ENCODE results near the gene MYH14. TPM values are rescaled to one million over a fixed set of nuclear protein-coding genes. Genes with fewer than 3 reads are reported as not detected.
"Not testable (repeated sequence)": the region's sequence is repeated elsewhere in the genome, so short reads cannot be mapped to it uniquely, and the experiment has no call there.

Gene MYH14
- total RNA-seq, 2 experiments from 2014 or later: not detected

DNA sequence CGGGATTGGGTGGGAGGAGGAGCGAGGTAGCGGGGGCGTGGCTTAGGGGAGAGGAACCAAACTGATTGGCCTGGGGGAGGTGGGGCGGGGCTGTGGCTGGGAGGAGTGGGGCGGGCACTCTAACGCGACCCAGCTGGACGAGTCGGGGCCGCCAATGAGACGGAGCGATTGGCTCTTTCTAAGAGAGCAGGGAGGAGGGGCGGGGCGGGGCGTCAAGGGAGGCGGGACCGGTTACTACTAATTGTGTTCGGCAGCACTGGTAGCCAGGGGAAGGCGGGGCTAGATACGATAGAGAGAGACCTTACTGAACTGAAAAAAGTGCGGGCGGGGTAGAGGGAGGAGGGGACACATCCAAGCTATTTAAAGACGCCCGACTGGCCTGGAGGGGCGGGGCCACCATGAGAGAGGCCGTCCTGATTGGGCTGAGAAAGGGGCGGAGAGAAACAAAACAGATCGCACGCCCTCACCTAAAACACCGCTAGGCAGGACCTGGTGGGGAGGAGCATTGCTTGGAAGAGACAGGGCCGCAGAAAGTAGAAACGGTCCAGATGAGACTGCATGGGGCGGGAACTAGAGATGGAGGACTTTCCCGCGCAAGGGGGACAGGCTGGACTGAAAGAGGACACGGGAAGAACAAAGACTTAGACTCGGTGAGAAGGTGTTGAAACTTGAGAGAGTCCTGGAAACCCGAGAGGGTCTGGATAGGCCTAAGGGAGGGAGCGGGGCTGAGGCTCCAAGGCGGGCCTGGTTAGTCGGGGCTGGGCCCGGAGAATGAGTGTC lies 125.9 kb downstream of the MYH14 start, which contains the start of gene KCNC3:
KCNC3 (minus strand) TSS at position 232 of the 780 bp plus-strand sequence. CDS start 295 bp downstream, outside the sequence.
- DNase-seq (peak; percentile 89), ATAC-seq (ENCODE audit: low read depth) (peak; percentile 51)
- peak within 1 kb of the TSS; percentile 81 for H3K27ac Mint-ChIP-seq
- POLR2A ChIA-PET: interaction anchor here (0.6 to 1.0 kb wide), 2 partner anchors 28 to 182 kb away, joined by 3 read pairs; partner anchors contain the start of gene JOSD2
- H3K27me3 Mint-ChIP-seq: peaks cover 52% of the 10 kb centered on the region
- peaks cover 7% of the 10 kb centered on the region for H3K36me3 Mint-ChIP-seq
- H3K4me1 Mint-ChIP-seq: peaks cover 49% of the 10 kb centered on the region
- H3K9me3 Mint-ChIP-seq: no peaks in the 10 kb centered on the region
- peak within 1 kb of the TSS; percentile 81 for H3K4me3 Mint-ChIP-seq

DNA sequence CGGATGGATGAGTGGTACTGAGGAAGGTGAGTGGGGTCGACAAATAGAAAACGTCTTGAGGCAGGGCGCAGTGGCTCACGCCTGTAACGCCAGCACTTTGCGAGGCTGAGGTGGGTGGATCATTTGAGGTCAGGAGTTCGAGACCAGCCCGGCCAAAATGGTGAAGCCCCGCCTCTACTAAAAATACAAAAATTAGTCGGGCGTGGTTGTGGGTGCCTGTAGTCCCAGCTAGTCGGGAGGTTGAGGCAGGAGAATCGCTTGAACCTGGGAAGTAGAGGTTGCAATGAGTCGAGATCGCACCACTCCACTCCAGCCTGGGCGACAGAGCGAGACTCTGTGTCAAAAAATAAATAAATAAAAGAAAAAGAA lies 126.5 kb downstream of the MYH14 start:
- Mint-ChIP-seq H3K27ac (peak overlapping the region; percentile 81), H3K4me1 (peaks cover 48% of the 10 kb centered on the region), H3K27me3 (peaks cover 50% of the 10 kb centered on the region), H3K4me3 (peak overlapping the region; percentile 81)
- ATAC-seq (ENCODE audit: low read depth); H3K9me3 Mint-ChIP-seq; POLR2A ChIA-PET; H3K36me3 Mint-ChIP-seq; DNase-seq: not testable (repeated sequence)

DNA sequence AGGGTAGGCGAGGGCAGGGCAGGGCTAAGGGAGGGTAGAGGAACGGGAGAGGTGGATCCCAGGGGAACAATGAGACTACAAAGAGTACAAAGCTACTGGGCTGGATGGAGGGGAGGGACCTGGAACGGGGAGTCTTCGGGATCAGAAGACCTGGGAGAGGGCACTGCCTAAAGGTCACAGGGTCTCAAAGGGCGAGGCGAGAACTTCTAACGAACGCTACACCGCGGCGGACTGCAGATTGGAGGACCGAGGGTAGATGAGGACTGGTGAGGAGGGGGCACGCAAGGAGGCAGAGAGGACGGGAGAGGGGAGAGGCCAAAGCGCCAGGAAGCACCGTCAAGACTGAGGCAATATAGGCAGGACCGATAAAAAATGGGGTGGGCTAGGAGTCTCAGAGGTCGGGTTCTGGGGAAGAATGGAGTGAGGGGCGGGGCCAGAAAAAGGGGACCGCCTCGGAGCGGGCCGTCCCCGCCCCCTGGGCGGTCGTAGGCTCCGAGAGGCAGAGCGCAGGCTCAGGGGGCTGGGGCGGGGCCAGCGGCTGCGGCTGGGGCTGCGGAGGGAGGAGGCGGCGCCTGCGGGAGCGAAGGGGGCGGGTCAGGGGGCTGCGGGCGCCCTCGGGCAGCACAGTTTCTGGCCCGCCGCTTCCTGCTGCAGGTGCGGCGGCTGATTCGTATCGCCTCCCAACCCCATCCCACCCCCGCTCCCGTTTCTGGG lies 127.1 kb downstream of the MYH14 start:
- Mint-ChIP-seq H3K9me3 (no peaks in the 10 kb centered on the region), H3K4me1 (peaks cover 50% of the 10 kb centered on the region), H3K27me3 (peaks cover 50% of the 10 kb centered on the region), H3K4me3 (peak overlapping the region; percentile 81), H3K27ac (peak overlapping the region; percentile 81), H3K36me3 (peaks cover 7% of the 10 kb centered on the region)
- POLR2A ChIA-PET: no interaction called here
- peak; percentile 37 for ATAC-seq (ENCODE audit: low read depth)
- peak; percentile 92 for DNase-seq

GRCh38 chr19:50331221-50331993 lies 128.0 kb downstream of the MYH14 start:
- ATAC-seq (ENCODE audit: low read depth) (no peak), DNase-seq (no peak)
- peaks cover 7% of the 10 kb centered on the region for H3K36me3 Mint-ChIP-seq
- no peaks in the 10 kb centered on the region for H3K9me3 Mint-ChIP-seq
- POLR2A ChIA-PET: interaction anchor here (0.6 kb wide), 2 partner anchors 384 to 569 kb away, joined by 3 read pairs; no protein-coding TSS in a partner anchor
- peak overlapping the region; percentile 90 for H3K27ac Mint-ChIP-seq
- H3K27me3 Mint-ChIP-seq: peaks cover 44% of the 10 kb centered on the region
- peak overlapping the region; percentile 80 for H3K4me3 Mint-ChIP-seq
- H3K4me1 Mint-ChIP-seq: peaks cover 45% of the 10 kb centered on the region

GRCh38 chr19:50331994-50332243 lies 128.5 kb downstream of the MYH14 start:
- Mint-ChIP-seq H3K27me3 (peaks cover 39% of the 10 kb centered on the region), H3K4me1 (peaks cover 45% of the 10 kb centered on the region), H3K27ac (peak overlapping the region; percentile 90), H3K4me3 (peak overlapping the region; percentile 80), H3K36me3 (peaks cover 7% of the 10 kb centered on the region), H3K9me3 (no peaks in the 10 kb centered on the region)
- POLR2A ChIA-PET: interaction anchor here (0.6 to 1.2 kb wide), 2 partner anchors 44 to 569 kb away, joined by 3 to 4 read pairs; partner anchors contain the start of gene NR1H2
- ATAC-seq (ENCODE audit: low read depth) (no peak), DNase-seq (no peak)

- Mint-ChIP-seq H3K4me3 (peak overlapping the region; percentile 80), H3K27ac (peak overlapping the region; percentile 91), H3K4me1 (peaks cover 41% of the 10 kb centered on the region), H3K36me3 (peaks cover 7% of the 10 kb centered on the region), H3K27me3 (peaks cover 34% of the 10 kb centered on the region), H3K9me3 (no peaks in the 10 kb centered on the region)
- POLR2A ChIA-PET: interaction anchor here (1.2 to 1.5 kb wide), 2 partner anchors 11 to 44 kb away, joined by 4 to 9 read pairs; partner anchors contain the start of gene NR1H2
- ATAC-seq (ENCODE audit: low read depth) (no peak), DNase-seq (no peak)
Observed at GRCh38 chr19:50332244-50333038, 129.0 kb downstream of the MYH14 start.

DNA sequence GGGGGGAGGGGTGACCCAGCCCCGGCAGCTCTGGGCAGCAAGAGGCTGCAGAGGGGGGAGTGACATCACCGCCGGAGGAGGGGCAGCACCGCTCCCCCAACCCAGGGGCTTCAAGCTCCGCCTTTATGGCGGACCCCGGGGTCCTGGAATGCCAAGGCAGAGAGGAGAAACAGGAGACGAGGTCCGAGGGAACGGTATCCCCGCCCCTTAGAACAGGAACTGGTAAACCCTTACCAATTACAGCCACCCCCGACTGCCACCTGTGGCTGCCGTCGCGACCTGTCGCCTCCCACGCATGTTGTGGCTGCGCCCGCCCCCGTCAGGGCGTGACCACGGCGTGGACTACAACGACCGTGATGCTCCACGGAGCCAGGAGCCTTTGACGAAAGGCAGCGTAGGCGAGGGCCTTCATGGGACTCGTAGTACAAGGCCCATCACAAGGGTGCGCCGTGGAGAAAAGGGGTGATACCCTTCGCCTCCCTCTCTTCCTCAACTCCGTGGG lies 129.9 kb downstream of the MYH14 start:
- Mint-ChIP-seq H3K4me3 (peak overlapping the region; percentile 80), H3K36me3 (peaks cover 7% of the 10 kb centered on the region), H3K9me3 (no peaks in the 10 kb centered on the region), H3K27ac (peak overlapping the region; percentile 91), H3K27me3 (peaks cover 29% of the 10 kb centered on the region), H3K4me1 (peaks cover 37% of the 10 kb centered on the region)
- DNase-seq: peak; percentile 88
- peak; percentile 72 for ATAC-seq (ENCODE audit: low read depth)
- POLR2A ChIA-PET: interaction anchor here (0.6 to 1.5 kb wide), 5 partner anchors 10 to 178 kb away, joined by 3 to 12 read pairs (median 4); partner anchors contain the start of genes JOSD2 and NR1H2

DNA sequence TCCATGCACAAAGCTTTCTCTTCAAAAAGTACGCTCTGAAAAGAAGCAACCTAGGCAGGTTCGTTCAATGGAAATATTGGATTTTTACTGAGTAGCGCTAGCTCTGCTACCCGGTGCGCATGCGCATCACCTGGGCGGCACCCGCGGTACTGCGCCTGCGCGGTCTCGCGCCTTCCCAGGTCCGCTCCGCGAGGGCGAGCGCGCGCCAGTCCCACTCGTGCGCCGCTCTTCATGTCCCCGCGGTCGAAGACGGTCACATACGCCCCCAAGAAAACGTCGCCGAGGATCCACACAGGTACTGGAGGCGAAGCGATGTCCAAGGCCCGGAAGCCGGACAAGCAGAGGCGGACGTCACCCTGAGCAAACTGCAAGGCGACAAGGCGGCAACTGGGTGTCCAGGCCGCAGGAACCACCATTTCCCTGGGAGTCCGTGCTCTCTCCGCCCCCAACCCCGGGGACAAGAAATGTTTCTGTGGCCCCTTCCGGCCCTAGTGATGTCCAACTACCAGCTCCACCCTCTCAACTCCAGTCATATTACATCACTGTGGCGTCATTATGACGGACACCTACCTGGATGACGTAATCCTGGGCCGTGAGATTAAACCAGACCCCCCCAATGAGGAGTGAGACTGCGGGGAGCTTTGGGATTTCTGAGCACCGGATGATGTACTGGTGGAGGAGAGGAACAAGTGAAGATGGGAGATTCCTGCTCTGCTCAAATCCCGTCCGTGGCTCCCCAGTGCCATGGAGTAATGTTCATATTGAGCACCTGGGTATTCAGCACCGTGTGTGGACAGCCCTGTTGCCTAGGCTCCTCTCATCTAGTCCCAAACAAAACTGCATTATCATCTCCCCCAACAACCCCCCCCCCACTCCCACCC lies 130.6 kb downstream of the MYH14 start:
- POLR2A ChIA-PET: interaction anchor here (0.6 to 1.5 kb wide), 4 partner anchors 10 to 177 kb away, joined by 3 to 12 read pairs (median 6); partner anchors contain the start of gene JOSD2
- peak; percentile 95 for DNase-seq
- ATAC-seq (ENCODE audit: low read depth): peak; percentile 37

DNA sequence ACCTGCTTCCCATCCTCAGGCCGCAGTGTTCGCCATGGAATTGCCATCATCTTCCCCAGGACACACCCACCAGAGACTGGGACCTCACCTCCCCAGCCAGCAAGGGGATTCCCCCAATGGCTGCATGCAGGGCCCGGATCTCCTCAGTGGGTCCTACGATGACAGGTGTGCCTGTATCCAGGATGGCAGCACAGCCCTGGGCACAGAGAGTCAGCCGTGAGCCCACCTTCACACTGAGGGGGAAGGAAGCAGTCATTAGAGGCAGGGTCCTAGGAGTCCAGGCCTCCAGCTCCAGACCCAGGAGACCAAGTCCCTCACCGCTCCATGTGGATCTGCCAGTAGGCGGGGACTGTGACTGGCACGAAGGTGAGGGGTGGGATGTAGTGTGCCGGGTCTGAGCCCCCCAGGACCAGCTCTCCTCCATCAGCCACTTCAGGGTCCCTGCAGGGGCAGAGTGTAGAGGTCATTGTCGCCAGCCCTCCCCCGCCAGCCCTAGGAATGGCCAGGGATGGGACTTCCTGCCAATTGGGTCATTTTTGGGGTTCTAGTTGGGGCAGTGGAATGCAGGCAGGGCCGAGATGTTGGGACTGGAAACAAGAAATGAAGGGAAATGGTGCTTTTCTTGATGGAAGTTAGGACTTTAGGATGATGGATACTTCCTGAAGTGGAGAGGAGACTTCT lies 131.5 kb downstream of the MYH14 start:
- ATAC-seq (ENCODE audit: low read depth) (no peak), DNase-seq (no peak)
- peak overlapping the region; percentile 46 for H3K4me3 Mint-ChIP-seq
- H3K9me3 Mint-ChIP-seq: no peaks in the 10 kb centered on the region
- peaks cover 3% of the 10 kb centered on the region for H3K36me3 Mint-ChIP-seq
- POLR2A ChIA-PET: interaction anchor here (1.5 kb wide), 1 partner anchor 23 kb away, joined by 12 read pairs; no protein-coding TSS in a partner anchor
- no peak overlapping the region for H3K27ac Mint-ChIP-seq
- H3K4me1 Mint-ChIP-seq: peaks cover 31% of the 10 kb centered on the region
- peaks cover 21% of the 10 kb centered on the region for H3K27me3 Mint-ChIP-seq

More for the DNA sequence above, 130.6 kb downstream of the MYH14 start:
- Mint-ChIP-seq H3K4me1 (peaks cover 37% of the 10 kb centered on the region), H3K27me3 (peaks cover 30% of the 10 kb centered on the region), H3K36me3 (peaks cover 7% of the 10 kb centered on the region), H3K27ac (peak overlapping the region; percentile 91), H3K4me3 (peak overlapping the region; percentile 80), H3K9me3 (no peaks in the 10 kb centered on the region)

- ATAC-seq (ENCODE audit: low read depth); H3K27me3 Mint-ChIP-seq; POLR2A ChIA-PET; H3K9me3 Mint-ChIP-seq; H3K36me3 Mint-ChIP-seq; H3K4me3 Mint-ChIP-seq; H3K27ac Mint-ChIP-seq: not testable (repeated sequence)
- DNase-seq: peak; percentile 8
- peaks cover 18% of the 10 kb centered on the region for H3K4me1 Mint-ChIP-seq
Observed at GRCh38 chr19:50337031-50337430, 133.6 kb downstream of the MYH14 start.

- H3K4me3 Mint-ChIP-seq: no peak overlapping the region
- no peak overlapping the region for H3K27ac Mint-ChIP-seq
- POLR2A ChIA-PET: no interaction called here
- no peak for DNase-seq
- ATAC-seq (ENCODE audit: low read depth): no peak
- H3K9me3 Mint-ChIP-seq: peaks cover 8% of the 10 kb centered on the region
- H3K36me3 Mint-ChIP-seq: peaks cover 13% of the 10 kb centered on the region
- H3K27me3 Mint-ChIP-seq: peaks cover 1% of the 10 kb centered on the region
- peaks cover 9% of the 10 kb centered on the region for H3K4me1 Mint-ChIP-seq
Observed at GRCh38 chr19:50340331-50340730, 136.9 kb downstream of the MYH14 start.
